NCI-H460 (cell line): Measurements from ENCODE around the gene AIRE. TPM values are rescaled to one million over a fixed set of nuclear protein-coding genes. Genes with fewer than 3 reads are reported as not detected.

ENCODE experiments used
- DNase-seq: peaks from one replicate; pipeline ENCODE4 v3.0.0-alpha.2; 2016; ENCODE audit warnings: low read depth; ENCODE audit errors: extremely low read depth
- total RNA-seq: library from RNA; depleted of rRNA; stranded (reverse); fragments of >200 nt; shearing (Covaris generic); gene quantifications from 2 replicates; pipeline ENCODE4 v1.2.3, GENCODE V29; 2014

The AIRE gene
- total RNA-seq, 1 experiment from 2014 or later = not detected

DNA sequence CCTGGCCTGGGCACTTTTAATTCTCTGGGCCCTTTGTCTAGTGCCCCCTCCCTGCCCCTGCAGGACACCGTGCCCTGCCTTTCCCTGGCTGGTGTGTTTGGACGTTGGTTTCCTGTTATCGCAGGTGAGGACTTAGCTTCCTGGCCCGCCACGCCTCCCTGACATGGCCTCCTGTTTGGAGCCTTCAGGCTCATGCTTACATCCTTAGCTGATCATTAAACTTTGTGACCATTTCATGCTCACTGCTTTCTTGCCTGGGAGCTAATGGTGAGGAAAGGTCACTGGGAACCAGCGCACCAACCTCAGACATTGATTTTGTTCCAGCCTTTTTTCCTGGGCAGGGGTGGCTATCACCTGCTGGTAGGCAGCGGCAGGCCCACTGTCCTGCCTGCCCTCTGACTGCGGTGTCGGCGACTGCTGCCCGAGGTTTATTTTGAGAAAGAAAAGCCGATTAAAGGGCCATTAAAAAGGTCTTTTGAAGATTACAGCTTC, 17.9 kb downstream of the AIRE start:
- DNase-seq = no peak

DNA sequence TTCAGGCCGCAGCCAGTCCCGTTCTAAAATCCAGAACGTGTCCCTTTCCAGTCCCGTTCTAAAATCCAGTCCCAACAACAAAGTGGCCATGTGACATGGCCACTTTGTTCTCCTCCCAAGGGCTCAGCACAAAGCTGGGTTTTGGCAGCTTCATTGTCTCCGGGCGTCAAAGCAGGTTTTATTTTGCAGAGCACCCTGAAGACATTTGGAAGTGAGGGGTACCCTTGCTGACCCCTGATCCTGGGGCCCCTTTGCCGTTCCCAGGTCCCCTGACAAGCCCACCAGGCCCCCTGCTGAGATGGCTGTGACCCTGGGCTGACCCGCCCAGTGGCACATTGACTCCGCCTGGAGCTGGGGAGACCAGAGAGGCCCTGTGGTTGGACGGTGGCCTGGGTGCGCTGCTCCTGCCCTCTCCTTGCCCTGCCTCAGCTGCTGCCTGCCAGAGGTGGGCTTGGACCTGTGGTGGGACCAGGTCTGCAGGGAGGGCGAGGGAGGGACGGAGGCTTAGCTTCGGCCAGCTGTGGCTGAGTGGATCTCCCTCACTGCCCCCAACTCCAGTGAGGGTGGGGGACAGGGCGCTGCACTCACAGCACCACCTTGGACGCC, 18.4 kb downstream of the AIRE start:
- DNase-seq = no peak

DNA sequence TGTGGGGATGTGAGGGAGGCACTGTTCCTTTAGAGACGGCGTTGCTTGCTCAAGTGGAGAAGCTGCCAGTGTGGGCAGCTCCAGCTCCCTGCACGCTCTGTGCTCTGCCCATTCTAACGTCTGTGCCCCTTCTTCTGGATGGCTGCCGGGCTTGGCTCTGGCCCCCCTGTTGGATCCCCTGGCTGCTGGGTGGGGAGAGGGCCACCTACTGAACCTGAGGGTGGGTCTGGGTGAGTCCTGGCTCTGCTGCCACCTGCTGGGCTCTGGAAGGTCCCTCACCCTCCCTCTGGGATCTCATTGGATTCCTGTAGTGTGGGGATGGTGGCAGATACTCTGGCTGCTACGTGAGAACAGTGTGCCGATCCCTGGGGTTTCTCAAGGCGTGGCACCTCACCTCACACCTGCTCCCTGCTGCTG, 19.2 kb downstream of the AIRE start:
- no peak for DNase-seq

DNA sequence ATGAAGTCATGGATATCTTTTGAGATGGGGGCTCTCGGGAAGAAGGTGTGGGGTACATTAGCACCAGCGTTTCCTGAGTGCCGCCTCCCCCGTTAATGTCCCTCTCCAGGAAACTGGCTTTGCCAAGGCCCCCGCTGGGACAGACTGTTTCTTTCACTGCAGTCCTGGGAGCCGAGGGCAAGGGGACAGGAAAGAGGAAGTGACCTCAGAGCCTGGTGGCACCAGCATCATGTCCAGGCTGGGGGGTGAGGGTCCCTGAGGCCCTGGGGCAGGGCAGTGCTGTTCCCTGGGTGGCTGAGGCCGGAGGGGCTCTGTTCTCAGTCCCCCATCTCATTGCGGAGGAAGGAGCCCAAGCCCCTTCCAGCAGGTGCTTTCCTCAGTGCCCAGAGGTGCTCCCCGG, 20.0 kb downstream of the AIRE start:
- DNase-seq = no peak

DNA sequence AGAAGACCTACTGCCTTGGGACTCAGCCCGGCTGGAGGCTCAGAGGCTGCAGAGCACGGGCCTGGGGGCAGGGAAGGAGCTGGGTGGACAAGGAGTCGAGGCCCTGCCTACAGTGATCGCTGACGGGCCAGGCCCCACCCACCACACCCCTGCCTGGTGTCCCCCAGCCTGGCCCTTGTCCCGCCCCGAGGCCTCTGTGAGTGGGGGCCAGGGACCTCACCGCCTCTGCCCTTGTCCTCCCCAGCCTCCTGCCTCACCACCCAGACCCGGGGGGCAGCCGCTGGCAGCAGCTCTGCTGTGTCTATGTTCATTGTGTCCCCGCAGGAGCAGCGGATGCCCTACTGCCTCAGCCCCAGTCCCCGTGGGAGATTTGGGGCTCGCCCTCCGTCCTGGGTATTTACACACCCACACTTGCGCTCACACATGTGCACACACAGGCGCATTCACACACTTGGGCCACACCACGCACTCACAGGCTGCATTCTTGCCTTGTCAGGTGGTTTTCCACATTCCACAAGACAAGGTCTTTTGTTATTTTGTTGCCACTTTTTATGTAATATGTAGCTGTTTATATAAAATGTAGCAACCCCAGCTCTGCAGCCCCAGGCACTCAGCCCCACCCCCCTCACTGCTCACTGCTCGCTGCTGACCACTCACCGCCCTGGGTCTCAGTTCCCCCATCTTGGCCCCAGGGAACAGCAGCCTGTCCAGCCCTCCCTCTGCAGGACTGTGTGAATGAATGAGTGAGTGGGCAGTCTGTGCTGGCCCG, 21.4 kb downstream of the AIRE start:
- no peak for DNase-seq

DNA sequence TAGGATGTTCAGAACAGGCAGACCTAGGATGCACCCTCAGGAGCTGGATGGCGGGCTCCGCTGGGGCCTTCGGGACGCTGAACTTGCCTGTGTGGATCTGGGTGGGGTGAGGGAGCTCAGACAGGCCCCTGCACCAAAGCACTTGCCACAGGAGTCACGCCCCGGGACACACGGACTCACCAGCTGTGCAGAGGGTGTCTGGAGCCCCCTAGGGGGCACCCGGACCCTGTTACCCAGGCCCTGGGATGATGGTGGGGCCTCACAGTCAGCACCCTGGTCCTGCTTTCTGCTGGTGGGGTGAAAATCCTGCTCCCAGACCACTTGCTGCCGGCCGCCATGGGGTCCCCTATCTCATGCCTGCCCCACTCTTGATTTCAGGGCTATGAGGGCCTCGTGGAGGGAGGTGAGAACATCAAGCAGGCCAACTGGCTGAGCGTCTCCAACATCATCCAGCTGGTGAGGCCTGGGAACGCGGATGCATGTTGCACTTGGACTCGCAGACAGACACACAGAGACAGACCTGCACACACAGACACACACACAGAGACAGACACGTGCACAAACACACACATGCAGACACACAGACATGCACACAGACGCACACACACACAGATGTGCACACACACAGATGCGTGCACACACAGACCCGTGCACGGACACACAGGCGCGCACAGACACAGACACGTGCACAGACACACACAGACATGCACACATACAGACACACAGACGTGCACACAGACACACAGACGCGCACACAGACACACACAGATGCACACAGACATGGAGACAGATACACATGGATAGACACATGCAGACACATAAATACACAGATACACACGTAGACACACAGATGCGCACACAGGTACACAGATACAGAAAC, 25.2 kb downstream of the AIRE start:
- DNase-seq = no peak

DNA sequence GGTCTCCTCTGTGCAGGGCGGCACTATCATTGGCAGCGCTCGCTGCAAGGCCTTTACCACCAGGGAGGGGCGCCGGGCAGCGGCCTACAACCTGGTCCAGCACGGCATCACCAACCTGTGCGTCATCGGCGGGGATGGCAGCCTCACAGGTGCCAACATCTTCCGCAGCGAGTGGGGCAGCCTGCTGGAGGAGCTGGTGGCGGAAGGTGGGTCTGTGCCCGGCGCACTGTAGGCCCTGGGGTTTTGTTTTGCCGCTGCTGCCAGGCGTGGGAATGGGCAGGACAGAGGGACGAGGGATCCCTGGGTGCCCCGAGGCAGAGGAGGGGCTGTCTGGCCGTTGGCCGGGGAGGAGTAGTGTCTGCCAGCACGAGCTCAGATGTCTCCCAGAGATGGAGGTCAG, 26.4 kb downstream of the AIRE start:
- DNase-seq = no peak

DNA sequence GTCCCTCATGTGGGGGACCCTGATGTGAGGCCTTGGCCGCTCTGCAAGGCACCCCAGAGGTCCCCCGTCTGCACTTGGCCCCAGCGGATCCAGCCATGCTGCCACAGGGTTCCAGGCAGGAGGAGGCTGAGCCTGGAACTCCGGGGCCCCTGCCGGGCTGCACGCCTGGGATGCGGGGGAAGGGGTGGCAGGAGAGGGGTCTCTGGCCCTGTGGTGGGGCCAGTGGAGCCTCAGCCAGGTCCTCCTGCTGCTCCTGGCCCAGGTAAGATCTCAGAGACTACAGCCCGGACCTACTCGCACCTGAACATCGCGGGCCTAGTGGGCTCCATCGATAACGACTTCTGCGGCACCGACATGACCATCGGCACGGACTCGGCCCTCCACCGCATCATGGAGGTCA, 27.0 kb downstream of the AIRE start:
- DNase-seq = no peak

DNA sequence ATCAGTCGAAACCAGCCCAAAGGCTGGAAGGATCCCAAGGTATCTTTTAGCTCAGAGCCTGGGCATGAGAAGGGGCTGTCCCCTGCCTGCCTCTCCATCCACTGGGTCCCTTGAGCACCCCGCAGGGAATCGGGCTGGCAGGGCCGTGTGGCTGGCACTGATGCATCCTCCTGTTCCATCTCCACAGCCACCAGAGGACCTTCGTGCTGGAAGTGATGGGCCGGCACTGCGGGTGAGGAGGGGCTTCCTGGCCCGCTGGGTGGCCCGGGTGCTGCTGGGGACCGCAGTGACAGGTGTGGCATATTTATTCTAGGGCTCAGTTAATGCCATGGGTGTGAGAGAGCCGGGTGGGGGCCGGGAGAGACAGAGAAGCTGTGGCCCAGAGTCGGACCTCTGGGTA, 27.8 kb downstream of the AIRE start:
- no peak for DNase-seq

DNA sequence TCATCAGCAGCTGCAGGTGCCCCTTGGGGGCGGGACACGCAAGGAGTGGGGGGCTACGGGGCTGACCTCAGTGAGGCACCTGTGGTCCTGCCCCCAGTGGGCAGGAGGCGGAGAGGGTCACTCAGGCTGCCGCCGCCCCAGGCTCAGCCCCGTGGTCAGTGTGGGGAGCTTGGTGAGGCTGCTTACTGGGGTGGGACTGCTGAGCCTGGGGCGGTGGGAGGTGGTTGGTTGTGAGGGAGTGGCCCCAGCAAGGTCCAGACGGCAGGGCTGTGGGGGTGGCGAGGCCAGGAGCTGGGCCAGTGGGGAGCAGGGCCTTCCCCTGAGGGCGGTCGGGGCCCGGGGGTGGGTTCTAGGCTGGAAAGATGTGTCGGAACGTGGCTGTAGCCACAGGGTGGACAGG, 28.5 kb downstream of the AIRE start:
- DNase-seq = no peak

DNA sequence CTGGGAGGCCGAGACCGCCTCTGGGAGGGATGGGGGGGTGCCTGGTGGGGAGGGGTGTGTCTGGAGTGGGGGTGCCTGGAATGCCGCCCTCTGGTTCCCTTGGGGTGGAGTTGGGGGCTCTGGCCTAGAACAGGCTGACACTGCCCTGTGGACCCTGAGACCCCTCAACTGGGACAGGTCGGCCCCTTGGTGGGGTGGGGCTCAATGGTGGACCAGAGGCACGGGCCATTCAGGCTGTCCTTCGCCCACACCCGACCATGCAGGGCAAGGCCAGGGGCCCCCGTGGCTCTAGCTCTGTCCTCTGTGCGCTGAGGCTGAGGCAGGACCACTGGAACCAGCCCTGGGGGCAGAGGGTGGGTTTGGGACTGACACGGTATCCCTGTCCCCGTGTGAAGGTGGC, 28.9 kb downstream of the AIRE start:
- no peak for DNase-seq

DNA sequence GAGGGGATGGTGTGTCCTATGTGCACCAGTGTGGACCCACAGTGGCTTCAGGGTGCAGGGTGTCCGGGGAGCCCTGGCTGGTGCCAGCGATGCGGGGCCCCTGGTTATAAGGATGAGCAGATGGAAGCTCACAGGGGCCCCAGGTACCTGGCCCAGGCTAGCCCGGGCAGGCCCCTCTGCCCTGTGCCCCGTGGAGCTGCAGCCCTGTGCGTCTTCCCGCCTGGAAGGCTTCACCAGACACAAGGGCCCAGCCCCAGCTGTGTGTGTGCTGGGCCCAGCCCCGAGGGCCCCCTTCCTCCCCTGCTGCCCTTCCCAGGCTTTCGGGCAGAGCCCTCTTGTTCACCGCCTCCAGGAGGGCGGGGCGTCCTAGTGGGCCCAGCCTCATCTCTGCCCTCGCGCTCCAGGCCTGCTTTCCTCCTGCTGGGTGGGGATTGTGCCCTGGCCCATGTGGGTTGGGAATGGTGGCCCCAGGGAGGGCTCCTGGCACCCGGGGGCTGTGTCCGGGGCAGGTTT, 30.1 kb downstream of the AIRE start:
- no peak for DNase-seq

DNA sequence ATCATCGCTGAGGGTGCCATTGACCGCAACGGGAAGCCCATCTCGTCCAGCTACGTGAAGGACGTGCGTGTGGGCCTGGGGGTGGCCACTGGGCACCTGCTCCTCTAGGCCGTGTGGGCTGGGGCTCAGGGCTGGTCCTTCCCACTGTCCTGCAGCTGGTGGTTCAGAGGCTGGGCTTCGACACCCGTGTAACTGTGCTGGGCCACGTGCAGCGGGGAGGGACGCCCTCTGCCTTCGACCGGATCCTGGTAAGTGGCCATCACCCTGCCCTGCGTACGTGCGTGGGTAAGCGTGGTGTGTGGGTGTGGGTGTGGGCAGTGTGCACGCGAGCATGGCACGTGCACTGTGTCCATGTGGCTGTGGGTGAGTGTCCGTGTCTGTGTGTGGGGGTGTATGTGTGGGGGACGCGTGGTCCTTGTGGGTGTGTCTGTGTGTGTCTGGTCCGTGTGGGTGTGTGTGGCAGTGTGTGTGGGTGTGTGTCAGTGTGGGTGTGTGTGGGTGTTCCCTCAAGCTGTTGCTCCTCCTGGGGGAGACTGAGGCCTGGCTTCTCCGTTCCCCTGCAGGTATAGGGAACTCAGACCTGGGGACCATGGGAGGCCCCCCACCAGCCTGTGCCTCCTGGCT, 30.7 kb downstream of the AIRE start:
- no peak for DNase-seq

DNA sequence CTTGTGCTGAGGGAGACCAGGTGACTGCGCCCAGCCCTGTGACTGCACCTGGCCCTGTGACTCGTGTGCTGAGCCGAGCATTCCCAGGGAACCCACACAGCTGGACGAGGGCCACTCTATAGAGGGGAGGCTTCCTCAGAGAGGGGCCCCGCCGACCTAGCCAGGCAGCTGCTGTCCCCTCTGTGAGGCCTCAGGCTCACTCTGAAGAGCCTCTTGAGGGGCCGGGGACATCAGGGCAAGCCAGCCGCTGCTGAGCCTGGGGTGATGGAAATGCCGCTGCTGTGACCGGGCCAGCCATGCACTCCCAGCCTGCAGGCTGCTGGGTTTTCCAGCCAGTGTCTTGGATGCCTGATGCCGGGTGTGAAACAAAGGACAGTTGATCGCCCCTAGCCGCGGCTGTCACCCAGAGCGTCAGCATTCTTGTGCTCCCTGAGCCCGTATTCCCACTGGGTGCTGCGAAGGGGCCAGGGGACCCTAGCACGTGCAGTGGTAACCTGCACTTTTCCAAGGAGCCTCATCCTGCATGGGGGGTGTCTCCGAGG, 31.6 kb downstream of the AIRE start:
- DNase-seq = no peak

DNA sequence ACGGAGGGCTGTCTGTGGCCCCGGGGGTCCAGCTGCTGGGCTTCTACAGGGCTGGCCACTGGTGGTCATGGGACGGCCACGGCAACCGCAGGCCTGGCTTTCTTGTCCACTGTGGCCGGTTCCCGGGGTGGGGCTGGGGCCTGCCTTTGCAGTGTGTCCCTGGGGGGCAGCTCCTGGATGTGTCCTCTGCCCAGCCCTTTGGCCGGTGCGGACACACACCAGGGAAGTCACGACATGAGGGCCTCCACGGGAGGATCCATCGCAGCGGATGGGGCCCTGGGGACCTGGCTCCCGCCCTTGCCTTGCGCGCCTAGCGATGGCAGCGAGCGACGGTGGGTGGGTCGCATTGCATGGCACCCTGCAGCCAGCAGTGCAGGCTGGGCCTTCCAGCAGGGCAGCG, 32.2 kb downstream of the AIRE start:
- DNase-seq = no peak

DNA sequence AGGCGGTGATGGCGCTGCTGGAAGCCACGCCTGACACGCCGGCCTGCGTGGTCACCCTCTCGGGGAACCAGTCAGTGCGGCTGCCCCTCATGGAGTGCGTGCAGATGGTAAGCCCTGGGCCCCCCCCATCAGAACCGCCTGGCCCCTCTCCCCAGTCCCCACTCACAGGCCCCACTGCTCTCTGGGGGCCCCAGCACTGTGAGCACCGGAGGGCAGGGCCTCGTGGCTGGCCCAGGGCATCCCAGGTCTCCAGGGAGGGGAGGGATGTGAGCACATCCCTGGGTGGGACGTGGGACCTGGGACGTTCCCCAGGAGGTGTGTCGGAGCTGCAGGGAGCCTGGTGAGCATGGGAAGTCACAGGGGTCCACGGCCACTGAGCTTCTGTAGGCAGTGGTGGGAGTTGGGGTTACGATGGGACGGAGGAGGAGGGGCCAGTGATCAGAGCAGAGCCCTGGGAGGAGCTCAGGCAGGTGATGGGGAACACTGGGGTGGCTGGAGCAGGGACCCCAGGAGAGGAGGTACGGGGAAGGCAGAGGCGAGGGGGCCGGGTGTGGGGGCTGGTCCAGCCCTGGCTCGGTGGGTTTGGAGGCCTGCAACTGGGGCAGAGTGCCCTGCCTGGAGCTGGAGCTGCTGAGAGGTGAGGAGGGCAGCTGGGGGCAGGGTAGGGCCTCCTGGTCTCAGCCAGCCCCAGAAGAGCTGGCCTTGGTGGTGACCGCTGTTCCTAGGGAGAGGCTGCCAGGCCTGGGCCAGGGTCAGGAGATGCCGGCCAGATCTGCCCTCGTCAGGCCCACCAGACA, 33.0 kb downstream of the AIRE start:
- DNase-seq = no peak

DNA sequence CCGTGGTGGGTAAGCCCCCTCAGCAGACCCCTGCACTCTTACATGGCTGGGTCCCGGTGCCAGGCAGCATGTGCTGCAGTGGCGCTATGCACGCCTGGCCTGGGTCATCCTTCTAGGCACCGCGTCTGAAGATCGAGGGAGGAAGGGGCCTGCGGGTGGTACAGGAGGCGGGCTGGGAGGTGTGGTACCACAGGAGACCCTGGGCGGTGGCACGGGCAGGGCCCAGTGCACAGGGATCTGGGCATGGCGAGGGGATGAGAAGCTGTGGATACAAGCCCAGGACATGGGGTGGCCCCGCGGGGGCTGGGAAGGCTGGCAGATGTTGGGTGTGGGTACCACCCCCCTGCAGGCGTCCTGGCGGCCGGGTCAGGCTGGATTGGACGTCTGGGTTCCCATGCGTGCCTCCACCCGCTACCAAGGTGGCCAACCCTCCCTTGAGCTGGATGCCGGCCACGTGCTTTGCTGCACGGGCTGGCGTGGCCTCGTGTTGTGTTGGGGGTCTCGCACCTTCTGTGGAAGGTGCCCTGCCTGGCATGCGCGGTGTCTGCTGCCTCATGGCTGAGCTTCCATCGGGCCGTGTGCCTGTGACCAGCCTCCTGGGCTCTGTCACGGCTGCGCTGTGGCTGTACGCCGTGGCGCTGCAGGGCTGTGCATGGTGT, 33.9 kb downstream of the AIRE start:
- DNase-seq = no peak

DNA sequence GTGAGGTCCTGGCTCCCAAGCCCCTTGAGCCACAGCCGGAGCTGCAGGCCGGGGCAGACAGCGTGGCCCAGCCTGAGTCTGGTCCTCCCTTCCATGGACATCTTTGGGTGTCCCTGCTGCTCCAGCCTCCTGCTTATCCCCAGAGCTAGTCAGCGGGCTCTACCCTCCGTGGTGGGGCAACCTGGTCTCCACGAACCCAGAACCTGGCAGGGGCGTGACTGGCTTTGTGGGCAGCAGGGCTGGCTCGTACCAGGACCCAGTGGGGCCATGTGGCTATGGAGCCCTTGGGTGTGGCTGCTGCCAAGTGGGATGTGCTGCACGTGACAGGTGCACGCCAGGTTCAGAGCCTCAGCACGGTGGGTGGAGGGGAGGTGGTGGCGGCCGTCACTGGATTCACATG, 35.2 kb downstream of the AIRE start:
- no peak for DNase-seq

DNA sequence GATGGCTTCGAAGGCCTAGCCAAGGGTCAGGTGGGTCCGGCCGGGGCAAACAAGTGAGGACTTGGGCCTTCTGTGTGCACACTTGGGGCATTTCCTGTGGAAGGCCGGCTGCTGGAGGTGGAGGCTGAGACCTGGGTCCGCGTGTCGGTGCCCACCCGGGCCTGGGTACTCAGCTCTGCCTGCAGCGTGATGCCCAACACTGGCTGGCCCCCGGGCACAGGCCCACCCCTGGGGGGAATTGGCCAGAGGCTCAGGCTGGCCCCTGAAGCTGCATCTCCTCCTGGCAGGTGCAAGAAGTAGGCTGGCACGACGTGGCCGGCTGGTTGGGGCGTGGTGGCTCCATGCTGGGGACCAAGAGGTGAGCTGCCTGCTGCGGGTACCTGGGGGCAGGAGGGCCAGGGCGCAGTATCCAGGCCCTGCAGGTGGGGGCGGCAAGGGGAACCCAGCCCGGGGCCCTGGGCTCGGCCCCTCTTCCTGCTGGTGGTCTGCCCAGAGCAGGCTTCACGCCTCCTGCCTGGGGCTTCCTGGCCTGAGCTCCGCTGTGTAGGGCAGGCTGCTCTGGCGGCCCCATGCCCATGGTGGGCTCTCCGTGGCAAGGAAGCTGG, 36.3 kb downstream of the AIRE start:
- no peak for DNase-seq
